ENCODE data around the gene PCDHA12. TPM values are rescaled to one million over a fixed set of nuclear protein-coding genes. Genes with fewer than 3 reads are reported as not detected.

The PCDHA12 gene
- not detected in 2 replicates for total RNA-seq (2011; cell fraction: chromatin; rRNA removed; ENCODE audit: low replicate concordance)
- 0.13 TPM in 1 of 2 replicates, not detected in the other for total RNA-seq (2011; cell fraction: nucleolus; rRNA removed)
- total RNA-seq (2011; cell fraction: nucleoplasm; rRNA removed): not detected in 2 replicates
- total RNA-seq (2014; rRNA removed): not detected in 2 replicates
- total RNA-seq (2014; rRNA removed; fragmentation: Illumina TruSeq; extraction: Trizol): not detected in 2 replicates
- not detected in 2 replicates for total RNA-seq (2015; rRNA removed; fragmentation: Illumina TruSeq; extraction: Trizol)
- total RNA-seq (2021): not detected in 2 replicates
- not detected in 2 replicates for polyA plus RNA-seq (2011; rRNA removed)
- 0.01 TPM in 1 of 2 replicates, not detected in the other for polyA plus RNA-seq (2011; cell fraction: cytosol; rRNA removed)
- polyA plus RNA-seq (2011; cell fraction: nucleus; rRNA removed): not detected in 2 replicates
- 0.03 TPM in 1 of 2 replicates, not detected in the other for polyA plus RNA-seq (2012)
- not detected in 2 replicates for polyA plus RNA-seq (2014; fragmentation: Illumina TruSeq; extraction: Trizol)
- not detected for polyA plus RNA-seq (2014; fragmentation: Nextera tagmentation; extraction: Ambion mirVana)
- not detected in 2 replicates for polyA plus RNA-seq (2014; rRNA removed)
- polyA minus RNA-seq (2011; rRNA and poly(A)+ RNA removed): not detected in 2 replicates
- polyA minus RNA-seq (2011; cell fraction: cytosol; rRNA and poly(A)+ RNA removed): not detected in 2 replicates
- polyA minus RNA-seq (2011; cell fraction: nucleus; rRNA and poly(A)+ RNA removed): not detected in 2 replicates
- Bru-seq, nascent RNA: percentile 17 among the genes with signal in this experiment
- BruChase-seq, experiment 1, labeled RNA remaining after a 2-hour chase: not detected
- not detected for BruChase-seq, experiment 2, labeled RNA remaining after a 6-hour chase
- long read RNA-seq, experiment 1: 0 reads
- long read RNA-seq, experiment 2: 0 reads
- long read RNA-seq, experiment 3: 0 reads

GRCh38 chr5:140875085-140876065 is at the start of gene PCDHA12:
PCDHA12 (plus strand) TSS chr5:140875308; CDS start chr5:140875473, 165 bp downstream.
- ChIA-PET POLR2A (no interaction called here), CTCF (ENCODE audit: low intra/inter-chr PET ratio) (no interaction called here)
- Histone ChIP-seq H3K27me3 (ENCODE audit: control insufficient read depth in 2 of 2, insufficient read depth in 2 of 2, low read length in 2 of 2) (no peaks in the 10 kb centered on the region), H3K27ac (ENCODE audit: extremely low read depth, low read depth, low read length) (no peak within 1 kb of the TSS), H3K9me1 (ENCODE audit: control insufficient read depth, insufficient read depth, low read length) (no peaks in the 10 kb centered on the region), H3K4me1 (replicated peaks in 1 of 2; ENCODE audit: control insufficient read depth in 2 of 2, insufficient read depth in 2 of 2, low read length in 2 of 2) (no peaks in the 10 kb centered on the region; a peak in 1 of 5 replicates), H3K9ac (ENCODE audit: insufficient read depth in 1 of 2, low read depth in 2 of 2, low read length in 2 of 2) (no peak within 1 kb of the TSS), H3K9me3 (replicated peaks; ENCODE audit: control insufficient read depth, insufficient read depth, low read depth, low read length) (no peaks in the 10 kb centered on the region; the same call in 1 of the 2 replicates), H3K4me2 (ENCODE audit: insufficient read depth, low read length) (no peak within 1 kb of the TSS), H3K79me2 (ENCODE audit: control insufficient read depth, insufficient read depth, low read length) (no peaks in the 10 kb centered on the region), H2AFZ (ENCODE audit: low read depth, low read length) (no peak within 1 kb of the TSS), H4K20me1 (replicated peaks; ENCODE audit: control insufficient read depth, insufficient read depth, low read length) (no peaks in the 10 kb centered on the region), H3K4me3 (no peak within 1 kb of the TSS), H3K36me3 (ENCODE audit: control insufficient read depth, insufficient read depth, low read length) (no peaks in the 10 kb centered on the region)
- ATAC-seq: no peak
- intact Hi-C loops (cut with micrococcal nuclease): no loop called here
- no TSS peak for BruUV-seq (replicated peaks)
- FAIRE-seq: no peak
- 14% methylated on average over 41 of the region's 47 CpGs for WGBS (ENCODE audit: insufficient coverage, low coverage, missing lambda C conversion rate)
- DNase-seq (ENCODE audit: extremely low read depth in 1 of 4, low spot score in 3 of 4): no peak
- TF ChIP-seq TFE3 (CRISPR knock-in tag; IDR thresholded peaks at IDR 0.05) (peak; percentile 64), MAZ (CRISPR knock-in tag; conservative IDR thresholded peaks at IDR 0.05 in 1 of 2, IDR thresholded peaks at IDR 0.05 in 1 of 2) (no peak), CTCF (IDR thresholded peaks at IDR 0.05 in 2 of 3, conservative IDR thresholded peaks at IDR 0.05 in 1 of 3; ENCODE audit: insufficient read depth in 2 of 3, low read depth in 1 of 3, low read length in 3 of 3) (0 out of 6 replicates have a peak, but pooled peaks of 1 of the 3 experiments have one; percentile 21)
- in situ Hi-C loops (cut with MboI): no loop called here
